GM12875 (cell line): ENCODE measurements around the gene HNRNPC.
"Not testable (repeated sequence)": the region's sequence is repeated elsewhere in the genome, so short reads cannot be mapped to it uniquely, and the experiment has no call there.

Source experiments
- H3K4me3 ChIP-seq: one replicate; pipeline ENCODE4 v1.5.1; 2011; ENCODE audit warnings: low read depth, low read length, control low read depth
- CTCF ChIP-seq: IDR thresholded peaks from 2 replicates; pipeline ENCODE4 v1.5.1; 2011; ENCODE audit warnings: low read depth, mild to moderate bottlenecking, control low read depth, inconsistent platforms, low read length, moderate library complexity, borderline replicate concordance; ENCODE audit not compliant: insufficient read depth

HNRNPC gene

GRCh38 chr14:21308132-21308478 is 38.9 kb upstream of the HNRNPC start:
- TF ChIP-seq CTCF, result no peak
- no peak overlapping the region for H3K4me3 ChIP-seq

GRCh38 chr14:21307637-21308036 is 38.4 kb upstream of the HNRNPC start:
- no peak for TF ChIP-seq CTCF
- no peak overlapping the region for H3K4me3 ChIP-seq

- not testable (repeated sequence) for H3K4me3 ChIP-seq
Measured at GRCh38 chr14:21302836-21303140, 33.5 kb upstream of the HNRNPC start.

GRCh38 chr14:21302013-21302835 is 33.0 kb upstream of the HNRNPC start:
- H3K4me3 ChIP-seq, result no peak overlapping the region
- TF ChIP-seq CTCF, result no peak

GRCh38 chr14:21300892-21301291 is 31.6 kb upstream of the HNRNPC start:
- no peak overlapping the region for H3K4me3 ChIP-seq
- TF ChIP-seq CTCF, result no peak

- no peak overlapping the region for H3K4me3 ChIP-seq
- no peak for TF ChIP-seq CTCF
Measured at GRCh38 chr14:21299562-21300130, 30.4 kb upstream of the HNRNPC start.

- TF ChIP-seq CTCF, result no peak
- no peak overlapping the region for H3K4me3 ChIP-seq
Measured at GRCh38 chr14:21298358-21298757, 29.1 kb upstream of the HNRNPC start.

GRCh38 chr14:21294026-21294425 is 24.8 kb upstream of the HNRNPC start:
- not testable (repeated sequence) for H3K4me3 ChIP-seq
